ENCODE data around the gene CKAP5.

CKAP5 gene

GRCh38 chr11:46741600-46742484 is 104.2 kb downstream of the CKAP5 start:
- Histone ChIP-seq H3K9ac (ENCODE audit: low read length in 2 of 2) (no peak overlapping the region), H3K27ac (ENCODE audit: low read length) (no peak overlapping the region), H3K27me3 (ENCODE audit: control insufficient read depth in 1 of 2, insufficient read depth in 2 of 2, low read length in 2 of 2) (no peaks in the 10 kb centered on the region), H3K9me3 (ENCODE audit: control insufficient read depth in 2 of 2, low read length in 2 of 2) (no peaks in the 10 kb centered on the region), H3K4me3 (ENCODE audit: low read length in 2 of 2) (no peak overlapping the region), H3K4me1 (ENCODE audit: control insufficient read depth, insufficient read depth, low read length) (peaks cover 6% of the 10 kb centered on the region), H3K36me3 (ENCODE audit: control insufficient read depth in 2 of 2, insufficient read depth in 2 of 2, low read length in 2 of 2) (peaks cover 33 to 39% of the 10 kb centered on the region in 2 donors)

GRCh38 chr11:46738887-46739286 is 107.2 kb downstream of the CKAP5 start:
- Histone ChIP-seq H3K27ac (ENCODE audit: low read length) (no peak overlapping the region), H3K4me3 (ENCODE audit: low read length in 2 of 2) (no peak overlapping the region), H3K9ac (ENCODE audit: low read length in 2 of 2) (no peak overlapping the region), H3K4me1 (ENCODE audit: control insufficient read depth, insufficient read depth, low read length) (peaks cover 4% of the 10 kb centered on the region), H3K9me3 (ENCODE audit: control insufficient read depth in 2 of 2, low read length in 2 of 2) (no peaks in the 10 kb centered on the region), H3K27me3 (ENCODE audit: control insufficient read depth in 1 of 2, insufficient read depth in 2 of 2, low read length in 2 of 2) (no peaks in the 10 kb centered on the region), H3K36me3 (ENCODE audit: control insufficient read depth in 2 of 2, insufficient read depth in 2 of 2, low read length in 2 of 2) (peaks cover 14 to 18% of the 10 kb centered on the region in 2 donors)

- H3K36me3 ChIP-seq (ENCODE audit: control insufficient read depth in 2 of 2, insufficient read depth in 2 of 2, low read length in 2 of 2) = peaks cover 5 to 8% of the 10 kb centered on the region in 2 donors
- no peaks in the 10 kb centered on the region for H3K9me3 ChIP-seq (ENCODE audit: control insufficient read depth in 2 of 2, low read length in 2 of 2)
- no peak overlapping the region for H3K27ac ChIP-seq (ENCODE audit: low read length)
- no peak overlapping the region for H3K9ac ChIP-seq (ENCODE audit: low read length in 2 of 2)
- no peaks in the 10 kb centered on the region for H3K4me1 ChIP-seq (ENCODE audit: control insufficient read depth, insufficient read depth, low read length)
- no peak overlapping the region for H3K4me3 ChIP-seq (ENCODE audit: low read length in 2 of 2)
- H3K27me3 ChIP-seq (ENCODE audit: control insufficient read depth in 1 of 2, insufficient read depth in 2 of 2, low read length in 2 of 2) = no peaks in the 10 kb centered on the region
Measured at GRCh38 chr11:46737699-46738098, 108.4 kb downstream of the CKAP5 start.

GRCh38 chr11:46736615-46737014 is 109.5 kb downstream of the CKAP5 start:
- no peak overlapping the region for H3K27ac ChIP-seq (ENCODE audit: low read length)
- no peaks in the 10 kb centered on the region for H3K27me3 ChIP-seq (ENCODE audit: control insufficient read depth in 1 of 2, insufficient read depth in 2 of 2, low read length in 2 of 2)
- H3K36me3 ChIP-seq (ENCODE audit: control insufficient read depth in 2 of 2, insufficient read depth in 2 of 2, low read length in 2 of 2) = peaks cover 1% of the 10 kb centered on the region in 2 donors
- H3K9ac ChIP-seq (ENCODE audit: low read length in 2 of 2) = no peak overlapping the region
- H3K4me3 ChIP-seq (ENCODE audit: low read length in 2 of 2) = no peak overlapping the region
- H3K4me1 ChIP-seq (ENCODE audit: control insufficient read depth, insufficient read depth, low read length) = no peaks in the 10 kb centered on the region
- no peaks in the 10 kb centered on the region for H3K9me3 ChIP-seq (ENCODE audit: control insufficient read depth in 2 of 2, low read length in 2 of 2)

- Histone ChIP-seq H3K4me3 (ENCODE audit: low read length in 2 of 2) (no peak overlapping the region), H3K4me1 (ENCODE audit: control insufficient read depth, insufficient read depth, low read length) (no peaks in the 10 kb centered on the region), H3K9ac (ENCODE audit: low read length in 2 of 2) (no peak overlapping the region), H3K27ac (ENCODE audit: low read length) (no peak overlapping the region), H3K9me3 (ENCODE audit: control insufficient read depth in 2 of 2, low read length in 2 of 2) (no peaks in the 10 kb centered on the region), H3K27me3 (ENCODE audit: control insufficient read depth in 1 of 2, insufficient read depth in 2 of 2, low read length in 2 of 2) (no peaks in the 10 kb centered on the region), H3K36me3 (ENCODE audit: control insufficient read depth in 2 of 2, insufficient read depth in 2 of 2, low read length in 2 of 2) (no peaks in the 10 kb centered on the region)
Measured at GRCh38 chr11:46736146-46736545, 109.9 kb downstream of the CKAP5 start.

GRCh38 chr11:46733234-46733633 is 112.8 kb downstream of the CKAP5 start:
- no peaks in the 10 kb centered on the region for H3K27me3 ChIP-seq (ENCODE audit: control insufficient read depth in 1 of 2, insufficient read depth in 2 of 2, low read length in 2 of 2)
- no peaks in the 10 kb centered on the region for H3K36me3 ChIP-seq (ENCODE audit: control insufficient read depth in 2 of 2, insufficient read depth in 2 of 2, low read length in 2 of 2)
- no peak overlapping the region for H3K27ac ChIP-seq (ENCODE audit: low read length)
- H3K4me3 ChIP-seq (ENCODE audit: low read length in 2 of 2) = no peak overlapping the region
- H3K9me3 ChIP-seq (ENCODE audit: control insufficient read depth in 2 of 2, low read length in 2 of 2) = no peaks in the 10 kb centered on the region
- H3K4me1 ChIP-seq (ENCODE audit: control insufficient read depth, insufficient read depth, low read length) = no peaks in the 10 kb centered on the region
- H3K9ac ChIP-seq (ENCODE audit: low read length in 2 of 2) = no peak overlapping the region

GRCh38 chr11:46731545-46731944 is 114.5 kb downstream of the CKAP5 start:
- H3K27me3 ChIP-seq (ENCODE audit: control insufficient read depth in 1 of 2, insufficient read depth in 2 of 2, low read length in 2 of 2) = no peaks in the 10 kb centered on the region
- no peaks in the 10 kb centered on the region for H3K9me3 ChIP-seq (ENCODE audit: control insufficient read depth in 2 of 2, low read length in 2 of 2)
- no peak overlapping the region for H3K27ac ChIP-seq (ENCODE audit: low read length)
- no peak overlapping the region for H3K9ac ChIP-seq (ENCODE audit: low read length in 2 of 2)
- no peaks in the 10 kb centered on the region for H3K36me3 ChIP-seq (ENCODE audit: control insufficient read depth in 2 of 2, insufficient read depth in 2 of 2, low read length in 2 of 2)
- no peaks in the 10 kb centered on the region for H3K4me1 ChIP-seq (ENCODE audit: control insufficient read depth, insufficient read depth, low read length)
- no peak overlapping the region for H3K4me3 ChIP-seq (ENCODE audit: low read length in 2 of 2)

GRCh38 chr11:46729110-46730027 is 116.7 kb downstream of the CKAP5 start:
- H3K27ac ChIP-seq (ENCODE audit: low read length) = no peak overlapping the region
- no peak overlapping the region for H3K9ac ChIP-seq (ENCODE audit: low read length in 2 of 2)
- no peaks in the 10 kb centered on the region for H3K4me1 ChIP-seq (ENCODE audit: control insufficient read depth, insufficient read depth, low read length)
- H3K27me3 ChIP-seq (ENCODE audit: control insufficient read depth in 1 of 2, insufficient read depth in 2 of 2, low read length in 2 of 2) = no peaks in the 10 kb centered on the region
- no peaks in the 10 kb centered on the region for H3K36me3 ChIP-seq (ENCODE audit: control insufficient read depth in 2 of 2, insufficient read depth in 2 of 2, low read length in 2 of 2)
- no peak overlapping the region for H3K4me3 ChIP-seq (ENCODE audit: low read length in 2 of 2)
- no peaks in the 10 kb centered on the region for H3K9me3 ChIP-seq (ENCODE audit: control insufficient read depth in 2 of 2, low read length in 2 of 2)

- Histone ChIP-seq H3K36me3 (ENCODE audit: control insufficient read depth in 2 of 2, insufficient read depth in 2 of 2, low read length in 2 of 2) (no peaks in the 10 kb centered on the region), H3K27ac (ENCODE audit: low read length) (no peak overlapping the region), H3K4me3 (ENCODE audit: low read length in 2 of 2) (no peak overlapping the region), H3K27me3 (ENCODE audit: control insufficient read depth in 1 of 2, insufficient read depth in 2 of 2, low read length in 2 of 2) (no peaks in the 10 kb centered on the region), H3K9ac (ENCODE audit: low read length in 2 of 2) (no peak overlapping the region), H3K4me1 (ENCODE audit: control insufficient read depth, insufficient read depth, low read length) (no peaks in the 10 kb centered on the region), H3K9me3 (ENCODE audit: control insufficient read depth in 2 of 2, low read length in 2 of 2) (no peaks in the 10 kb centered on the region)
Measured at GRCh38 chr11:46728659-46729040, 117.4 kb downstream of the CKAP5 start.

GRCh38 chr11:46727952-46728658 is 118.0 kb downstream of the CKAP5 start:
- Histone ChIP-seq H3K27ac (ENCODE audit: low read length) (no peak overlapping the region), H3K36me3 (ENCODE audit: control insufficient read depth in 2 of 2, insufficient read depth in 2 of 2, low read length in 2 of 2) (no peaks in the 10 kb centered on the region), H3K4me1 (ENCODE audit: control insufficient read depth, insufficient read depth, low read length) (no peaks in the 10 kb centered on the region), H3K9me3 (ENCODE audit: control insufficient read depth in 2 of 2, low read length in 2 of 2) (no peaks in the 10 kb centered on the region), H3K27me3 (ENCODE audit: control insufficient read depth in 1 of 2, insufficient read depth in 2 of 2, low read length in 2 of 2) (no peaks in the 10 kb centered on the region), H3K4me3 (ENCODE audit: low read length in 2 of 2) (no peak overlapping the region), H3K9ac (ENCODE audit: low read length in 2 of 2) (no peak overlapping the region)
